ENCODE results near the gene FAM89B.

GRCh38 chr11:65599216-65599954 lies 27.0 kb downstream of the FAM89B start:
- TF ChIP-seq EZH2 (optimal IDR thresholded peaks at IDR 0.05; ENCODE audit: low read depth, low read length) (no peak), CTCF (IDR thresholded peaks at IDR 0.05; ENCODE audit: low read length) (no peak)

Data from MM.1S (cell line).